Measurements from ENCODE around the gene WNT7A. TPM values are rescaled to one million over a fixed set of nuclear protein-coding genes. Genes with fewer than 3 reads are reported as not detected.

The WNT7A gene
- total RNA-seq, 2 experiments from 2014 or later, result 22.4 to 24.7 TPM

DNA sequence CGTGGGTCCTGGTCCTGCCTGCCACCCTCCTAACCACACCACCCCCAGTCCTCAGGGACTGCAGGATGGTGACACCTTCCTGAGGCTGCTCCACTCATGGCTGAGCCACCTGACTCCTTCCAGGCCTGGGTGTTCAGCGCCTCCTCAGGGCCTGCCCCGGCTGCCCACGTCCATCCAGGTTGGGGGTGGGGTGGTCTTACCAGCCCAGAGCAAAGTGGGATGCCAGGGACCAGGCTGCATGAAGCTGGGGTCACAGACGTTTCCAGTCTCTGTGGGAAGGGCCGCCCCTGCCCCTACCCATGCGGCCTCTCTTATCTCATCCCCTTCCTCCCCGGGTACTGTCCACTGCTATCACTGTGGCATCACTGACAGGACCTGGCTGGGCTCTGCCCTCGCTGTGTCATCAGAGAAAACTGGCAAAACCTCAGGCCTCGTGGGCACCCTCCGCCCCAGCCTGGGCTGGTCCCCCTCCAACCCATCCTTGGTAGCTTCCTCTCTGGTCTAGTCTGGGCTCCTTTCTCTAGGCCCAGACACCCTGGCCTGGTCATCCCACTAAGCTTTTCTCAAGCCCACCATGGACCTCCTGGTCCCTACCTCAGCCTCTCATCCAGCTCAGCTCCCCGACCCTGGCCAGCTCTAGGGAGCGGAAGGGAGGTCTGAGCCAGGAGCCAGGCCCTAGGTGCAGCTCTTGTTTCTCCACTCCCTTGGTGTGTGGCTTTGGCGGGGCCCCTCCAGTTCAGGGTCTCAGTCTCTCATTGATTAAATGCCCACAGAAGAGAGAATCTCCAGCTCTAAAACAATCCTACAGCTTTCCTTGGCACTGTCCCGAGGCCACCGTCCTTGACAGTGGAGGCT, 32.9 kb downstream of the WNT7A start:
- Histone ChIP-seq H3K4me3 (ENCODE audit: low read length) (no peak overlapping the region), H3K4me1 (ENCODE audit: insufficient read depth, low read length) (peaks cover 20% of the 10 kb centered on the region), H3K9me3 (ENCODE audit: control insufficient read depth in 1 of 2, insufficient read depth in 1 of 2, low read length in 2 of 2) (no peaks in the 10 kb centered on the region), H3K36me3 (ENCODE audit: insufficient read depth, low read length) (peaks cover 18% of the 10 kb centered on the region), H3K27ac (ENCODE audit: low read depth in 1 of 2, low read length in 2 of 2) (no peak overlapping the region), H3K27me3 (ENCODE audit: control insufficient read depth in 1 of 2, insufficient read depth in 2 of 2, low read length in 2 of 2) (no peaks in the 10 kb centered on the region)
- ChIA-PET CTCF (no interaction called here), POLR2A (interaction anchor here (1.0 kb wide), 1 partner anchor 49 kb away, joined by 3 read pairs; no protein-coding TSS in a partner anchor)
- no peak for DNase-seq
- Mint-ChIP-seq H3K27ac (peak overlapping the region; percentile 17), H3K9me3 (no peaks in the 10 kb centered on the region), H3K4me3 (no peak overlapping the region), H3K36me3 (ENCODE audit: low read depth) (peaks cover 51% of the 10 kb centered on the region), H3K27me3 (no peaks in the 10 kb centered on the region), H3K4me1 (ENCODE audit: low read depth) (peaks cover 35% of the 10 kb centered on the region)
- TF ChIP-seq CTCF (IDR thresholded peaks at IDR 0.05), result no peak
- no peak for ATAC-seq (ENCODE audit: poor library complexity)
- intact Hi-C loops (cut with DNase I, micrococcal nuclease), result no loop called here

DNA sequence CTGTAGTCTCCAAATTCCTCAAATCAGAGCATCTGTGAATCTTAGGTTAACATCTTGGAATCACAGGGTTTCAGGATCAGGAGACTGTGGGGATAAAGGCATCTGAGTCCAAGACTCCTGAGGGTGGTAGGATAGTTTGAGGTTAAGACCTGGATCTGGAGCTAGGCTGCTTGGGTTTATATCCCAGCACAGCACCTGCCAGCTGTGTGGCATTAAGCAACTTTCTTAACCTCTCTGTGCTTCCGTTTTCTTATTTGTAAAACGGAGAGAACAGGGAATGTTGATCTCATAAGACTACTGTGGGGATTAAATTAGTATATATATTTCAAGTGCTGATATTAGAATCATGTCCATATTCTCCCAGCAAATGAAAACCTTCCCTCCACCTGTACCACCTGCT, 33.6 kb downstream of the WNT7A start:
- CTCF ChIA-PET, result no interaction called here
- intact Hi-C loops (cut with DNase I, micrococcal nuclease), result no loop called here
- Mint-ChIP-seq H3K4me1 (ENCODE audit: low read depth) (peaks cover 29% of the 10 kb centered on the region), H3K9me3 (no peaks in the 10 kb centered on the region), H3K36me3 (ENCODE audit: low read depth) (peaks cover 44% of the 10 kb centered on the region), H3K4me3 (no peak overlapping the region), H3K27ac (no peak overlapping the region), H3K27me3 (no peaks in the 10 kb centered on the region)
- Histone ChIP-seq H3K4me3 (ENCODE audit: low read length) (no peak overlapping the region), H3K4me1 (ENCODE audit: insufficient read depth, low read length) (peaks cover 13% of the 10 kb centered on the region), H3K9me3 (ENCODE audit: control insufficient read depth in 1 of 2, insufficient read depth in 1 of 2, low read length in 2 of 2) (no peaks in the 10 kb centered on the region), H3K27ac (ENCODE audit: low read depth in 1 of 2, low read length in 2 of 2) (no peak overlapping the region), H3K27me3 (ENCODE audit: control insufficient read depth in 1 of 2, insufficient read depth in 2 of 2, low read length in 2 of 2) (no peaks in the 10 kb centered on the region), H3K36me3 (ENCODE audit: insufficient read depth, low read length) (peaks cover 18% of the 10 kb centered on the region)
- DNase-seq (no peak), ATAC-seq (ENCODE audit: poor library complexity) (no peak)
- POLR2A ChIA-PET, result interaction anchor here (1.0 kb wide), 1 partner anchor 50 kb away, joined by 3 read pairs; no protein-coding TSS in a partner anchor
- no peak for TF ChIP-seq CTCF (IDR thresholded peaks at IDR 0.05)

- H3K9me3 ChIP-seq (ENCODE audit: control insufficient read depth in 1 of 2, insufficient read depth in 1 of 2, low read length in 2 of 2), result no peaks in the 10 kb centered on the region
- intact Hi-C loops (cut with DNase I, micrococcal nuclease), result no loop called here
- Mint-ChIP-seq H3K36me3 (ENCODE audit: low read depth) (peaks cover 40% of the 10 kb centered on the region), H3K4me3 (no peak overlapping the region), H3K9me3 (no peaks in the 10 kb centered on the region), H3K27me3 (no peaks in the 10 kb centered on the region), H3K27ac (no peak overlapping the region), H3K4me1 (ENCODE audit: low read depth) (peaks cover 25% of the 10 kb centered on the region)
- ChIA-PET POLR2A (no interaction called here), CTCF (no interaction called here)
- no peak overlapping the region for H3K27ac ChIP-seq (ENCODE audit: low read depth in 1 of 2, low read length in 2 of 2)
- H3K36me3 ChIP-seq (ENCODE audit: insufficient read depth, low read length), result peaks cover 18% of the 10 kb centered on the region
- TF ChIP-seq CTCF (IDR thresholded peaks at IDR 0.05), result no peak
- no peak for DNase-seq
- no peaks in the 10 kb centered on the region for H3K27me3 ChIP-seq (ENCODE audit: control insufficient read depth in 1 of 2, insufficient read depth in 2 of 2, low read length in 2 of 2)
- ATAC-seq (ENCODE audit: poor library complexity), result no peak
- H3K4me1 ChIP-seq (ENCODE audit: insufficient read depth, low read length), result peaks cover 9% of the 10 kb centered on the region
- H3K4me3 ChIP-seq (ENCODE audit: low read length), result no peak overlapping the region
Observed at GRCh38 chr3:13845806-13846205, 34.1 kb downstream of the WNT7A start.

Data from CD4-positive, alpha-beta T cell (primary cell).